ENCODE data around the gene DOK6.

DNA sequence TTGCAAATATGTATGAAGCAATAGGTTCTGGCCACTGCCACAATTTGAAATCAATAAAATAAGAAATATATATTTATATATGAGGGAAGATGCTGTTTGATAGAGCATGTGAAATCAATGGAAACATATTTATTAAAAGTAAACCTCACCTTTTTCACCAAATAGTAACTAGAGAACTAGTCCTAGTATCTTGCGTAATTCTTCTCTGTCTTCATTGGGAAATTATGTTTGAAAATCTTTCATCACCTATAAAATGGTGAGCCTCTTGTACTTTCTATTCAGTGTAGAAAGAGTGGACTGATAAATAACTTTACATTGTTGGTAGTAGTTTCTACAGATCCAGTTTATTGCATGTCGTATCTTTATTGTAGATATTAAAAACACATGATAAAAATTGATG is 444.0 kb downstream of the DOK6 start:
- no peak for TF ChIP-seq POLR2A (IDR thresholded peaks at IDR 0.05)
- no peak for TF ChIP-seq CTCF (IDR thresholded peaks at IDR 0.05)
